GM10248 (cell line): ENCODE results near the gene TECPR2.
A peak's percentile ranks its signal among the peaks of the same experiment; 100 is the strongest.
"Not testable (repeated sequence)": the region's sequence is repeated elsewhere in the genome, so short reads cannot be mapped to it uniquely, and the experiment has no call there.

Source experiments
- CTCF ChIA-PET: fragments of 300-600 bp; sonication (Branson Sonifier 250); formaldehyde crosslinking; extraction: SDS; loops from one replicate; lab custom pipeline; 2021; ENCODE audit warnings: antibody characterized with exemption; lab: Yijun Ruan, JAX
- POLR2A ChIA-PET: fragments of 350-650 bp; sonication (Branson Sonifier 250); formaldehyde crosslinking; extraction: SDS; loops from one replicate; lab custom pipeline; 2020; ENCODE audit warnings: antibody characterized with exemption; lab: Yijun Ruan, JAX
- DNase-seq: peaks from one replicate; pipeline ENCODE4 v3.0.0; 2012; ENCODE audit errors: extremely low spot score
- TF ChIP-seq, protein P1 (sequence below): IDR thresholded peaks from 2 replicates; pipeline ENCODE4 v1.5.1; 2012; ENCODE audit warnings: mild to moderate bottlenecking, low read depth; ENCODE audit errors: extremely low read depth, missing control alignments, control extremely low read depth

The TECPR2 gene

DNA sequence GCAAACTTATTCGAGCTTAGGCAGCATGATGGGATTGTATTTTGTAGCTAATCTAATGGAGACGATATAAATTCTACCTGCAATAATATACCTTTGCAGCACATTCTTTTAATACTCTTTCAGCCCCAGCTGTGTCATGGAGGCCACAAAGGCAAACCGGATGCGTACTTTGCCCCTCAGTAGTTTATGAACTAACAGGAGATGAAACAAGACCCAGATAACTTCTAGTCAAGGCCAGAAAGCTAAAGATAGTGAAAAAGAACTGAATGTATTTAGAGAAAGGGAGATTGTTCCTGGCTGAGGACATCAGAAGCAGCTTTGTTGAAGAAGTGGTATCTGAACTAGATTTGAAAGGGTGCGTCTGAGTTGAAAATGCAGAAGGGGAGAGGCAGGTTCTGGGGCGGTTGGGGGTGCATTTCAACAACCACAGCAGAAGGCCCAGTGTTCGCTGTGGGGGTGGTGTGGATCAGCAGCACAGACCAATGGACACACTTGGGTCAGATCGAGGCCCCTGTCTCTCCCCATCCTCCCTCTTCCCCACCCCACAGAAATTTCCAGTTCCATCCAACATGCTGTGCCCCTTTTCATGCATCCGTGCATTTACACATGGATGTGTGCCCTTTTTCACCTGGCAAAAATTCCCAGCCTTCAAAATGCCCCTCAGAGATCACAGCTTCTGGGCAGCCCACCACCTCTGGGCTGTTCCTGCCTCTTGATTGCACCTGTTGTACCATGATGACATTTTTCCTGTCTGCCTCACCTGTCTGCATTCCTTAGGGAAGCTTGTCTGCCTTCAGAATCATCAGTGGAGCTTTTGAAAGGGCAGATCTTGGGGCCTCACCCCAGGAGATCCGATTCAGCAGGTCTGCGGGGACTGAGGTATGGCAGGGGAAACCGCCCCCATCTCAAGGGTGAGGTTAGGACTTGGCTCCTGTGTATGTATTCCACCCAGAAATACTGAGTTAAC lies 41.0 kb upstream of the TECPR2 start:
- POLR2A ChIA-PET = no interaction called here
- TF ChIP-seq, protein P1, sequence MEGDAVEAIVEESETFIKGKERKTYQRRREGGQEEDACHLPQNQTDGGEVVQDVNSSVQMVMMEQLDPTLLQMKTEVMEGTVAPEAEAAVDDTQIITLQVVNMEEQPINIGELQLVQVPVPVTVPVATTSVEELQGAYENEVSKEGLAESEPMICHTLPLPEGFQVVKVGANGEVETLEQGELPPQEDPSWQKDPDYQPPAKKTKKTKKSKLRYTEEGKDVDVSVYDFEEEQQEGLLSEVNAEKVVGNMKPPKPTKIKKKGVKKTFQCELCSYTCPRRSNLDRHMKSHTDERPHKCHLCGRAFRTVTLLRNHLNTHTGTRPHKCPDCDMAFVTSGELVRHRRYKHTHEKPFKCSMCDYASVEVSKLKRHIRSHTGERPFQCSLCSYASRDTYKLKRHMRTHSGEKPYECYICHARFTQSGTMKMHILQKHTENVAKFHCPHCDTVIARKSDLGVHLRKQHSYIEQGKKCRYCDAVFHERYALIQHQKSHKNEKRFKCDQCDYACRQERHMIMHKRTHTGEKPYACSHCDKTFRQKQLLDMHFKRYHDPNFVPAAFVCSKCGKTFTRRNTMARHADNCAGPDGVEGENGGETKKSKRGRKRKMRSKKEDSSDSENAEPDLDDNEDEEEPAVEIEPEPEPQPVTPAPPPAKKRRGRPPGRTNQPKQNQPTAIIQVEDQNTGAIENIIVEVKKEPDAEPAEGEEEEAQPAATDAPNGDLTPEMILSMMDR = no peak
- no peak for DNase-seq
- CTCF ChIA-PET = interaction anchor here (0.8 to 2.7 kb wide), 4 partner anchors 11 to 203 kb away, joined by 3 to 8 read pairs (median 6); no protein-coding TSS in a partner anchor

DNA sequence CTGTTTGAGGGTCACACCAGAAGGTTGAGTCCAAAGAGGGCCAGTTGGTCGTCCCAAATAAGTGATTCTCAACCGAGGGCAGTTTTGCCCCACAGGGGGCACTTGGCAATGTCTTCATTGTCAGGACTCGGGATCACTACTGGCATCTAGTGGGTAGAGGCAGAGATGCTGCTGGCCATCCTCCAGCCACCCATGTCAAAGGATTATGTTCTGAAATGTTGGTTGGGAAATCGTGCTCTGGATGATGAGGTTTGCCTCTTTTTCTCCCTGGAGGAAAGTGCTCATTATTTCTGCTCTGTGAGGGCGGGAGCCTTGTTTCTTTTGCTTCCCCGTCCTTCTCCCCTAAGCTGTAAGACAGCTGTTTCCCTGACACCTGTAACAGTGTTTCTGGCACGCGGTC lies 39.6 kb upstream of the TECPR2 start:
- ChIA-PET POLR2A (no interaction called here), CTCF (interaction anchor here (2.4 kb wide), 1 partner anchor 12 kb away, joined by 8 read pairs; no protein-coding TSS in a partner anchor)
- TF ChIP-seq, protein P1 = peak; percentile 35
- DNase-seq = no peak

DNA sequence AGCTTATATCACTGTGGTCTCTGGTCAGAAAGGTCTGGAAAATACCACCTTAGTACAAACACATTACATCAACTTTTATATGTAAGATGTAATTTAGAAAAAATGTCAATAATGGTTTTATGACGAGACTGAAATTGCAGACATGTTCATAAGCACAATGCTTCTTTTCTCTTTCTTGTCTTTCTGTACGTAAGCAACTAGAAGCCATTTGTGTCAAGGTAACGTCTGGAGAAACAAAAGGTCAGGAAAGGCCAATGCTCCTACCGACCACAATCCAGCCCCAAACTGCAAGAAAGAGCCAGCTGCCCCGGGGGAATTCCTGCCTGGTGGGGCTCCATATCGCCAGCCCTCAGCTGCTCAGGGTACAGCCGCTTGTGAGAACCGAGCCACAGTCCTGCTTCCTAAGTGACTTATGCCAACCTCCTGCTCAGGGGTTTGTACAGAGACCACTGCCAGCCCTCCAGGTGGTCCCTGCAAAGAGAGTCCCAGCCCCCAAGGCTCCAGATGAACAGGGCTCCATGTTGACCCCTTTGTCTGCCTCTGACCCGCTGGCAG lies 36.9 kb upstream of the TECPR2 start:
- POLR2A ChIA-PET = no interaction called here
- CTCF ChIA-PET = interaction anchor here (1.1 to 2.3 kb wide), 2 partner anchors 11 to 89 kb away, joined by 3 to 9 read pairs; no protein-coding TSS in a partner anchor
- TF ChIP-seq, protein P1 = no peak
- no peak for DNase-seq

DNA sequence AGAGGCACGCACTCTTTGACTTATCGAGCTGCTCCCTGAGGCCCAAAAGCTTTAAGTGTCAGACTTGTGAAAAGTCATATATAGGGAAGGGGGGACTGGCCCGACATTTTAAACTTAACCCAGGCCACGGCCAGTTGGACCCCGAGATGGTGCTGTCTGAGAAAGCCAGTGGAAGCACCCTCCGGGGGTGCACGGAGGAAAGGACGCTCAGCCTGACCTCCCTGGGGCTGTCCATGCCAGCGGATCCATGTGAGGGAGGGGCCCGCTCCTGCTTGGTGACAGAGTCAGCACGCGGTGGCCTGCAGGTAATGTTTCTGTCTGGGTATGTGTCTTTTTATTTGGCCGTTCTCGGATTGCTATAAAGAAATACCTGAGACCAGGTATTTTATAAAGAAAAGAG lies 36.2 kb upstream of the TECPR2 start:
- POLR2A ChIA-PET = no interaction called here
- TF ChIP-seq, protein P1 = no peak
- DNase-seq = no peak
- CTCF ChIA-PET = interaction anchor here (0.6 to 2.3 kb wide), 2 partner anchors 9 to 12 kb away, joined by 3 to 9 read pairs; no protein-coding TSS in a partner anchor

DNA sequence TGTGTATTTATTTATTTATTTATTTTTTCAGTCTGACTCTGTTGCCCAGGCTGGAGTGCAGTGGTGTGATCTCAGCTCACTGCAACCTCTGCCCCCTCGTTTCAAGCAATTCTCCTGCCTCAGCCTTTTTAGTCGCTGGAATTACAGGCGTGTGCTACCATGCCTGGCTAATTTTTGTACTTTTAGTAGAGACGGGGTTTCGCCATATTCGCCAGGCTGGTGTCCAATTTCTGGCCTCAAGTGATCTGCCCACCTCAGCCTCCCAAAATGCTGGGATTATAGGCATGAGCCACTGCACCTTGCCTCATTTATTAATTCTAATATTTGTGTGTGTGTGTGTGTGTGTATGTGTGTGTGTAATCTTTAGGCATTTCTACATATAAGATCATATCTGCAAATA lies 33.4 kb upstream of the TECPR2 start:
- CTCF ChIA-PET = interaction anchor here (2.0 kb wide), 1 partner anchor 11 kb away, joined by 5 read pairs; no protein-coding TSS in a partner anchor
- POLR2A ChIA-PET, DNase-seq: not testable (repeated sequence)

DNA sequence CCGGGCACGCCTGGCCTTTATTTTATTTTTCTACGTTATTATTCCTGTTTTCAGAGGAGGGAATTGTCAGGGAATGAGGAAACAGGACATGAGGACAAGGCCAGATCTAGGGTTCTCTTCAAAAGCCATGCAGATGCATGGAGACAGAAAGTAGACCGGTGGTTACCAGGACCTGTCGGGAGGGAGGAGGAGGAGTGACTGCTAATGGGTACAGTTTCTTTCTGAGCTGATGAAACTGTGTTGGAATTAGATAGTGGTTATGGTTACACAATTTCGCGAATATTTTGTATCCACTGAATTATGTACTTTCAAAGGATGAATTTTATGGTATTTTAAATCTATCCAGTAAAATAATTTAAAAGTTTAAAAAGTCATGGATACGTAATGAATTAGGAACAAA lies 31.9 kb upstream of the TECPR2 start:
- DNase-seq = no peak
- TF ChIP-seq, protein P1 = no peak
- POLR2A ChIA-PET = no interaction called here
- CTCF ChIA-PET = no interaction called here

DNA sequence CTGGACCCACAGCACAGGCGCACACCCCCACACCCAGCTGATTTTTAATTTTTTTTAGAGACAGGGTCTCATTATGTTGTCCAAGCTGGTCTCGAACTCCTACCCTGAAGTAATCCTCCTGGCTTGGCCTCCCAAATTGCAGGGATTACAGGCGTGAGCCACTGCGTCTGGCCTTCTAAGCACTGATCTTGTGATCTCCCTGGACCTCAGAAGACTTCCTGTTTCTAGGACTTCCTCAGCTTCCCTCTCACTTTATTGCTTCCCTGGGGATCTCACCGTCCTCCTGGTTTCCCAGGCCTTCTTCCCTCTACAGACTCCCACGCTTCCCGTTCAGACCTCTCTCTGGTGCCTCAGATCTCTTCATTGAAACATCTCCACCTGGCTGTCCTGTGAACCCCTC lies 29.4 kb upstream of the TECPR2 start:
- ChIA-PET POLR2A (no interaction called here), CTCF (interaction anchor here (0.7 to 2.2 kb wide), 3 partner anchors 13 to 16 kb away, joined by 3 to 7 read pairs (median 5); no protein-coding TSS in a partner anchor)
- no peak for DNase-seq
- TF ChIP-seq, protein P1 = no peak
